ENCODE measurements around the gene SP140L.
"Not testable (repeated sequence)": the region's sequence is repeated elsewhere in the genome, so short reads cannot be mapped to it uniquely, and the experiment has no call there.

SP140L gene

DNA sequence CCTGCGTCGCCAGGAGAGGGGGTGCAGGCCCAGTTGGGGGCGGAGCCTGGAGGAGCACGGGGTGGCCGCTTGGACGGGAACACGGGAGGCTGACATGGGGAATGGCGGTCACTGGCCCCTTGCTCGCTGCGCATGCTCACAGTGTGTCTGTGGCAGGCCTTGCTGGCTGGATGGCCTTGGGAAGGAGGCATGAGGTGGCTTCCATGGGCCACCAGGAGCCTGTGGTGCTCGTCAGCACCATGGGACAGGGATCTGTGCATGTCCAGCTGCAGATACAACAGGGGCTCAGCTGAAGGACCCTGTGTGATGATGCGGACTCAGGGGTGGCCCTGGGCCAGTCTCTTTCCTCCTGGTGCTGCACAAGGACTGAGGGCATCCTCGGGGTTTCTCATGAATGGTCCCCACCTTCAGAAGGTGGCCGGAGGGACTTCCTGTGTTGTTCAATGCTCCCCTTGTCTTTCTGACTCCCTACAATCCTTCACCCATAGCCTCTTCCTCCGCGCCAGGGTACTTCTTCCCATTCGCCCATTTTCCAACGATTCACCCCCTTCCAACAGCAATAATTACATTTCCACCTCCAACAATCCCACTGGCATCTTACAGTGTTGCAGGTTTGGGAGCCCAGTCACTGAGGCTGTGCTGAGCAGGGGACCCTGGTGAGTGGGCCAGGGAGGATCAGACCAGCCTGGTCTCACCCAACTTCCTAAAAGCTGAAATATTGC lies 3.4 kb upstream of the SP140L start:
- no peak for DNase-seq (ENCODE audit: low spot score)

DNA sequence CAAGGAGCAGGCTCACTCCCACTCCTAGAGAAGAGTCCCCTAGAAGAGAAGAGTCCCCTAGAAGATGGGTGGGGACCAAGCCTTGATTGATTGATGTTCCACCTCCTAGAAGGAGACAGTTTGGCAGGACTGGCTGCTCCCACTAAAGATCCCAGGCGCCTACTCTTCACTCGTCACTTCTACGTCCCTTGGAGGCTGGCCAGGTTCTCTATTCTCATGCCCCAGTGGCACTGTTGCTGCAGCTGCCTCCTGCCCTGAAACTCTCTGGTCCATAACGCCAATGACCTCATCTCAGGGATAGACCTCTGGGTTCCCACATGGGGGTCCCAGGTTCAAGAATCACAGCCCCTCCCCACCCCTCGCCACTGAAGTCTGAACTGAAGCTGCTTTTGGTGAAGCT lies 2.5 kb upstream of the SP140L start:
- DNase-seq (ENCODE audit: low spot score) = no peak

DNA sequence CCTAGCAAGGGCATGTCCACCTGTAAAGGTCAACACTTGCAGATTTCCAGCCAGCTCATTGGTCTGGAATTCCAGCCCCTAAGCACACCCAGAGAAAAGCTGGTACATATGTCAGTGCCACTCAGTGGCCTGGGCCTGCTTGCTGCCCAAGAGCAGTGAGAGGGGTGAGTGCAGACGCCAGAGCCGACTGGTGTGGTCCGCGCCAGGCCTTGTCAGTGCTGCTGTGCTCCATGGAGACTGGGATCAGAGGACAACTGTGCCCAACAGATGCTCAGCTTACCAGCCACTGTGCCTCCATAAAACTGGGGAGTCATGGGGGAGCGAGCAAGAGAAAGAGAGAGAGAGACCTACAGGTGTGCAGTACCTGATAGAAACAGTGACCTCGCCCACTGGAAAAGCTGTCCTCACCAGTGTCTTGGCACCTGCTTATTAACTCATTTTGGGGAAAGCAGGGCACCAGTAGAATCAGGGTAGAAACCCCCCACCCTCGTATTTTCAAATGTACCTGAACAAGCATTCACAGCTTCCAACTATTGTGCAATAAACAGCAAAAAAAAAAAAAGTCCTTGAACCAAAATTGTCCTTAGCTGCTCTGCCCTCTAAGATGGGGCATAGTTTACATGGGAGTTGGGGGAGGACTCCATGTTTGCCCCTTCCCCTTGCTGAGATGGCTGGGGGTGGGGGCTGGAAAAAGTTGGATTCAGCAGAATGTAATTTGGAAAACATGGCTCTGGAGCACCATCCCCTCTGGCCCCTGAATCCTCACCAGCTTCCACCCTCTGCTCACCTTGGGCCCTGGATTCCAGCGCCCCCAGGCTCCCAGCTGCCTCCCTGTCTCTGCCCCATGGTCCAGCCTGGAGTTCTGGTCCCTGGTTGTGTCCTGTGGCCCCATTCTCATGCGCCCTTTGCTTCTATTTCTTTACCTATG lies 1.4 kb upstream of the SP140L start:
- DNase-seq (ENCODE audit: low spot score) = no peak

DNA sequence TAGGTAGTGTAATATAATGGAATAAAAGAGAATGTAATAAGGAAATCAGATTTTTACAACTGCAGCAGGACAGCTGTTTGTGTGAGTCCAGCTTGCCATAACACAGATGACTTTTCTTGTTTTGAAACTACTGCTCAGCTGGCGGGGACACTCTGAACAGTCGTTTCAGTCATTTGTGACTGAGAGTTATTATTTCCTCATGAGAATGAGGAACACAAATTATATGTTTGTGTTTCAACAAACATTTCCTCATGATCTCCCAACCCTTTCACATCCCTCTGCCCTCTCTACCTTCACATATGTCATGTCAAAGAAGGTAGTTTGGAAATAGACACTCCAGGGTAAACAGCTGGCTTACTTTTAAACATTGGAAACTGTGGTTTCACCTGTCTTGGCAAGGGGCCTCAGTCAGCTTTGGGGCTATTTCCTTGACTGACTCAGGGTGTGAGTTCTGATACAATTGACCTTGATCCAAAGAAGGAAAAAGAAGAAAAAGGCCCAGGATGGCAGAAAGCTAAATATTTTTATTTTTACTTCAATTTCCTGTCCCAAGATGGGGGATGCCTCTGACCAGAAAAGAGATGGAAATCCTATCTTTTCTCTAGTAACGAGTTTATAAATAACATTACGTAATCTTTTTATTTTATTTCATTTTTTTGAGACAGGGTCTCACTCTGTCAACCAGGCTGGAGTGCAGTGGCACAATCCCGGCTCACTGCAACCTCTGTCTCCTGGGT lies 593 bp downstream of the SP140L start:
- DNase-seq (ENCODE audit: low spot score) = no peak

DNA sequence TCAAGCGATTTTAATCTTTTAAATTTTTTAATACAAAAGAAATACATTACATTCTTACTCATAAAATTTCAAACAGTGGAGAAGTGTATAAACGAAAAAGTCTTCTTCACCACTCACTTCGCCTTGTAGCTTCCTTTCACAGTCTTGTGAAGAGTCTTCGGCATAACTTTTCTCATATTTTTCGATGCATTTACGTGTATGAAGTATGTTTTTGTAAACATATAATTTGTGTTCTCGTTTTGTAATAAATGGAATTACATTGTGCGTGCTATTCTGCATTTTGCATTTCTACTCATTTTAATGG lies 1.1 kb downstream of the SP140L start:
- DNase-seq (ENCODE audit: low spot score) = no peak

DNA sequence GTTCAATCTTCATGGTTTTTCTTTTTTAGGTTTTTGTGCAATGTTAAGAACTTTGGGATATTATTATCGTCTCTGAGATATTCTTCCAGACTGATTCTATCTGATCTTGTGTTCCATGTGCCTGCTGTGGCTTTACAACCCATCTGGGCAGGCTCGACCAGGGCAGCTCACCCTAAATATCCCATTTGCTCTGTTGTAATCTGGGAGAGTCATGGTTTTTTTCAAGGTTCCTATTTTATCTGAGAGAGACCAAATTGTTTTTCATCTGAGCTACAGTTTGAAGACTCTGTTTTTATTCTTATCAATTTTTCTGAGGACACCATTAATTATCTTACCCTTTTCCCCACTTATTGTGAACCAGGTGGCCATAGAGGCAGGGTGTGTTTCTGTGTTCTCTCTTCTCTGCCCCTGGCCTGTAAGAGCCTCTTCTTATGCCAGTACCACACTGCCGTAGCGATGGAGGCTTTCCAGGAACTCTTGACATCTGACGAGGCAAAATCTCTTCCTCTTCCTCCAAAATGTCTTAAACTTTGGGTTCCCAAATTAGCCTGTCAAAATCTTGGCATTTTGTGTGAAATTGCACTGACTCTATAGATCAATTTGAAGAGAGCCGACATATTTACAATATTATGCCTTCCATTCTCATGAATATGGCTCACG lies 3.1 kb downstream of the SP140L start:
- no peak for DNase-seq (ENCODE audit: low spot score)

DNA sequence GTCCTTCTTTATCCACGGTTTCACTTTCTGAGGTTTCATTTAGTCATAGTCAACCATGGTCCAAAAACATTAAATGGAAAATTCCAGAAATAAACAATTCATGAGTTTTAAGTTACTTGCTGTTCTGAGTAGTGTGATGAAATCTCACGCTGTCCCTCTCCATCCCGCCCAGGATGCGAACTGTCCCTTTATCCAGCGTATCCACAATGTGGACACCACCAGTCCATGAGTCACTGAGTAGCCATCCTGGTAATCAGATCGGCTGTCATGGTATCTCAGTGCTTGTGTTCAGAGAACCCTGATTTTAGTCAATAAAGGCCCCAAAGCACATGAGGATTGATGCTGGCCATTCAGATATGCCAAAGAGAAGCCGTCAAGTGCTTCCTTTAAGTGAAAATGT lies 3.7 kb downstream of the SP140L start:
- no peak for DNase-seq (ENCODE audit: low spot score)

DNA sequence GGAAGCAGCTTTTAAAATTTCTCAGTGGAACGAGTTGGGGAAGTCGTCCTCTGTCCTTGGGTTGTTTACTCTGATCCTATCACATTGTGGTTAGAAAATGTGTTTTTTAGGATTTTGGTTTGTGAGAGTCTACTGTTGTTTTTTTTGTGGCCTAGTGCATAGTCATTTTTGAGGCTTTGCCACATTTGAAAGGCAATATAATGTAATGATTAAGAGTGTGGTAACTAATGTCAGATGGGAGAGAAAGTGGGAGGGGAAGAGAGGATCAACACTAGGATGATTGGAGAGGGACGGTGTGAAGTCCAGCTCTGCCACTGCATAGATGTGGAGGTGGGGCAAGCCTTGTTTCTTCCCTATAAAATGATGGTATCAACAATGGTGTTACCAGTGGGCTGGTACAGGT lies 8.5 kb downstream of the SP140L start:
- DNase-seq (ENCODE audit: low spot score) = no peak

DNA sequence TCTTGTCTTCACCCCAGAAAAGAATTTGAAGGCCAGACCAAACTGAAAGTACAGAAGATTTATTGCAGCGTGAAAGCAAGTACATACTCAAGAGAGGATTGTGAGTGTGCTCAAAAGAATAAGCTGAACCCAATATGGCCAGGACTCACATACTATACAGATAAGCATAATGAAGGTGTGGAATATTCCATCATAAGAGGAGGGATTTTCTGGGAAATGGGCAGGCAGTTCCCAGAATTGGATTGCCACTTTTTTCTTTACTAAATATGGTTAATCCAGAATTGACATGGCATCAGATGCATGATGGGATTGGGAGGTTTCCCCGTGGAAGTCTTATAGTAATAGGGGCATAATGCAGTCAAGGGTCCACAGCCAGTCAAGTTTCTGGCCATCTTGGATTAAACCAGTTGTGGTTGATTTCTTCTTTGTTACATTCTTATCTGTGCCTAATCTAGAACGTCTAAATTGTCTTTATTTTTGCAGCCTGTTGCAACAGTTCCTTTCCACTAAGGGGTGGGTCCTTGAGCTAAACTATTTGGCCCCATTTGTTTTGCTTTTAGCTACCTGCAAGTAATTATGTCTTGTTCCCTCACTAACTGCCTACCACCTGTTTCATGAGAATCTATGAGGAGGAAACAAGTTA lies 9.0 kb downstream of the SP140L start:
- no peak for DNase-seq (ENCODE audit: low spot score)

DNA sequence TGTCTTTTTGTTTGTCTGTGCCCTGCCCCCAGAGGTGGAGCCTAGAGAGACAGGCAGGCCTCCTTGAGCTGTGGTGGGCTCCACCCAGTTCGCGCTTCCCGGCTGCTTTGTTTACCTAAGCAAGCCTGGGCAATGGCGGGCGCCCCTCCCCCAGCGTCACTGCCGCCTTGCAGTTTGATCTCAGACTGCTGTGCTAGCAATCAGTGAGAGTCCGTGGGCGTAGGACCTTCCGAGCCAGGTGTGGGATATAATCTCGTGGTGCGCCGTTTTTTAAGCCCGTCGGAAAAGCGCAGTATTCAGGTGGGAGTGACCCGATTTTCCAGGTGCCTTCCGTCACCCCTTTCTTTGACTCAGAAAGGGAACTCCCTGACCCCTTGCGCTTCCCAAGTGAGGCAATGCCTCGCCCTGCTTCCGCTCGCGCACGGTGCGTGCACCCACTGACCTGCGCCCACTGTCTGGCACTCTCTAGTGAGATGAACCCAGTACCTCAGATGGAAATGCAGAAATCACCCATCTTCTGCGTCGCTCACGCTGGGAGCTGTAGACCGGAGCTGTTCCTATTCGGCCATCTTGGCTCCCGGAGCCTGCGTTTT lies 15.0 kb downstream of the SP140L start:
- not testable (repeated sequence) for DNase-seq (ENCODE audit: low spot score)

DNA sequence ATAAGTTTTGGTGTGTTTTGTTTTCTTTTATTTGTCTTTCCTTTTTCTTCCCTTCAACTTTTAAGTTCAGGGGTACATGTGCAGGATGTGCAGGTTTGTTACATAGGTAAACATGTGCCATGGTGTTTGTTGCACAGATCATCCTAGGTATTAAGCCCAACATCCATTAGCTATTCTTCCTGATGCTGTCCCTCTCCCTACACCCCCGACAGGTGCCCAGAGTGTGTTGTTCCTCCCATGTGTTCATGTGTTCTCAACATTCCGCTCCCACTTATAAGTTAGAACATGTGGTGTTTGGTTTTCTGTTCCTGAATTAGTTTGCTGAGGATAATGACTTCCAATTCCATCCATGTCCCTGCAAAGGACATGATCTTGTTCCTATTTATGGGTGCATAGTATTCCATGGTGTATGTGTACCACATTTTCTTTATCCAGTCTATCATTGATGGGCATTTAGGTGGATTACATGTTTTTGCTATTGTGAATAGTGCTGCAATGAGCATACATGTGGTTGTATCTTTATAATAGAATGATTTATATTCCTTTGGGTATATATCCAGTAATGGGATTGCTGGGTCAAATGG lies 16.1 kb downstream of the SP140L start:
- not testable (repeated sequence) for DNase-seq (ENCODE audit: low spot score)

DNA sequence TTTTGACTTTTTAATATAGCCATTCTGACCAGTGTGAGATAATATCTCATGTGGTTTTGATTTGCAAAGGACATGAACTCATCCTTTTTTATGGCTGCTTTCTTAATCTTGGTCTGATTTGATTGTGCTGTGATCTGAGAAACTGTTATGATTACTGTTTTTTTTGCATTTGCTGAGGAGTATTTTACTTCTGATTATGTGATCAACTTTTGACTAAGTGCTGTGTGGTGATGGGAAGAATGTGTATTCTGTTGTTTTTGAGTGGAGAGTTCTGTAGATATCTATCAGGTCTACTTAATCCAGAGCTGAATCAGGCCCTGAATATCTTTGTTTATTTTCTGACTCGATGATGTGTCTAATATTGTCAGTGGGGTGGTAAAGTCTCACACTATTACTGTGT lies 16.8 kb downstream of the SP140L start:
- no peak for DNase-seq (ENCODE audit: low spot score)

DNA sequence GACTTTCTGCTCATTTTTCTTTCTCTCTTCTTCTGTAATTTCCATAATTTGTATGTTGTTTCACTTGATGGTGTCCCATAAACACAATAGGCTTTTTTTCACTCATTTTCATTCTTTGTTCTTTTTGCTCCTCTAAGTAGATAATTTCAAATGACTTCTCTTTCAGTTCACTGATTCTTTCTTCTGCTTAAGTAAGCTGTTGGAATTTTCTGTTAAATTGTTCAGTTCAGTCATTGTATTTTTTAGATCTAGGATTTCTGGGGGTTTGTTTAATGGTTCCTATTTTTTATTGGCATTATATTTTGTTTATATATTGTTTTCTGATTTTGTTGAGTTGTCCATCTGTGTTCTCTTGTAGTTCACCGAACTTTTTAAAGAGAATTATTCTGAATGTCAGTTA lies 19.5 kb downstream of the SP140L start:
- no peak for DNase-seq (ENCODE audit: low spot score)

DNA sequence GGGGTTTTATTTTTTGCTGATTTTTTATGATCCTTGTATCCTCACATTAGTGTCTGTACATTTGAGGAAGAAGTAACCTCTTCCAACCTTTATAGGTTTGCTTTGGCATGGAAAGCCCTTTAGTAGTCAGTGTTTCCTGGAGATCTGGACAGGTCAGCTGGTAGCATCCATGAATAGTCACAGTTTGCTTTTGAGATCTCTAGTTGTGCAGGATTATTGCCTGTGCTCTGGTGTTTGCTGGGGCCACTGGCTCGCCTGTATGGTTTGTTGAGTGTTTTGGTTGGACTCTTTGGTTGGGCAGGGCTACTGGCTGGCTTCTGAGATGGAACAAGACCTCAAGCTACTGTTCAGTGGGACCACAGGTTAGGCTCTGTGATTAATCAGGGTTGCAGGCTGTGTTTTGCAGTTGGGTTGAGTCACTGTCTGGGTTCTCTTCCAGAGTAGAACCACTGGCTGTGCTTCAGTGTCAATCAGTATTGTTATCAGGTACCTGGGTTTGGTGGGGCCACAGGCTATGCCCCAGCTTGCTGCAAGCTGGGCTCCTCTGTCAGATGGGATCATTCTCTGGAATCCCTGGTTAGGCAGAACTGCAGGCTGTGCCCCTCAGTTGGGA lies 20.0 kb downstream of the SP140L start:
- DNase-seq (ENCODE audit: low spot score) = no peak

DNA sequence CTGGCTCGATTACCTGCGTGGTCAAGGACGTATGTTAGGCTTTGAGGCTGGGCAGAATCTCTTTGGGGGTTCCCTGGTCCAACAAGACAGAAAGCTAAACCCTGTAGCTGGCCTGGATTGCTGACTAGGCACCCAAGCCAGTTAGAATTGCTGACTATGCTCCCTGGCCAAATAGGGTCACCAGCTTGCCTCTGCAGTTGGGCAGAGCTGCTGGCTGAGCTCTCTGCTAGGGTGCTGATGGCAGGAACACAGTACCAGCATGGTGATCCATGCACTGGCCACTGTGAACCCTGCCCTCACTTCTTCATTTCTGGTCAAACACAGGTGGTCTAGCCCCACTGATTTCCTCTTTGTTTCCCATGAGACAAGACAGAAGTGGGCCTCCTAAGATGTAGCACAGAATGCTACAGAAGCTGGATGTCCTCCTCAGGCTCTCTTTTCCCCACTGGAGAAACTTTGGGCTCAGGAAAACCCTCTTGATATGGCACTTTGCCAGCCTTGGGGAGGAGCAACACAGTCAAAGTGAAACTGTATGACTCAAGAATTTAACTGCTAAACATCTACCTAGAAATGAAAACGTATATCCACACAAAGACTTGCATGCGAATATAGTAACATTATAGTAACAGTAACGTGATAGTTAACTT lies 20.8 kb downstream of the SP140L start:
- peak; percentile 50 for DNase-seq (ENCODE audit: low spot score)

DNA sequence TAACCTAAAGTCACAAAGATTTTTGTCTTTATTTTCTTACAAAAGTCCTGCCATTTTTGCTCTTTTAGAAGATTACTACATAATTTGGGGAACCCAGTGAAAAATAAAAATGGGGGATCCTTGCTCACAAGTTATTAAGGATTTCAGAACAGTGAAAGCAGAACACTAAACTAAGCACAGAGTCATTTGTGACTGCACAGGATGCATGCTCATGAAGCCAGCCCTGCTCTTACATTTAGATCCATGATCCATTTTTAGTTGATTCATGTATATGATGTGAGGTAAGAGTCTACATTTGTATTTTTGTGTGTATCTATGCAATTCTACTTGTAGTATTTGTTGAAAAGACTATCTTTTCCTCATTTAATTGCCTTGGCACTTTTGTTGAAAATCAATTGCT lies 21.8 kb downstream of the SP140L start:
- DNase-seq (ENCODE audit: low spot score) = no peak

DNA sequence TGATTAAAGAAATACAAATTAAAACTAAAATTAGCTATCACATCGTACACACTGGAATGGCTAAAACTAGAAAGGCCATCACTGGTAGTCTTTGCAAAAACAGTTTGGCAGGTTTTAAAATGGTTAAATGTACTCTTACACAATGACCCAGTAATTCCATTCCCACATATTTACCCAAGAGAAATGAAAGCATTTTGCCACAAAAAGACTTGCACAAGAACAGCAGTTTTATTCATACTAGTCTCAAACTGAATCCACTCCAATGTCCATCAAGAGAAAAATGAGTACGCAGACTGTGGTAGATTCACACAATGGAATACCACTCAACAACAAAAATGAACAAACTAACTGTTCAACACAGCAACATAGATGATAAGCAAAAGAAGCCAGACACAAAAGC lies 29.1 kb downstream of the SP140L start:
- DNase-seq (ENCODE audit: low spot score) = no peak

DNA sequence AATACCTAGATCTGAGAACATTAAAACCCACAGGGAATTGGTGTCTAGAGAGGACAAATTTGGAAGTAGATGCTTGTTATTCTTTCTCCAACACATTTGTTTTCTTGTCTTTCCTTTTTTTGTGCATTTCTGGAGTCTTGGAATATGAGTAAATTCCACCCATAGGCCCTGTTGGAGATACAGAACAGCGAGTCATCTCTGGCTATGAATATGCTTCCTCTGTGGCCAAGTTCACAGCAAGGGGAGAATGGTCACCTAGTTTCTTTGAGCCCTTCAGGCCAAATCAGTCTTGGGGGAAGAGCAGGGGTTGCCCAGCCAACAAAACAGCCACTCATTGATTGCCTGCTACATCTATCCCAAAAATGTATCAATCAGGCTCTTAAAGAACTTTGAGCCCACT lies 31.3 kb downstream of the SP140L start:
- no peak for DNase-seq (ENCODE audit: low spot score)

DNA sequence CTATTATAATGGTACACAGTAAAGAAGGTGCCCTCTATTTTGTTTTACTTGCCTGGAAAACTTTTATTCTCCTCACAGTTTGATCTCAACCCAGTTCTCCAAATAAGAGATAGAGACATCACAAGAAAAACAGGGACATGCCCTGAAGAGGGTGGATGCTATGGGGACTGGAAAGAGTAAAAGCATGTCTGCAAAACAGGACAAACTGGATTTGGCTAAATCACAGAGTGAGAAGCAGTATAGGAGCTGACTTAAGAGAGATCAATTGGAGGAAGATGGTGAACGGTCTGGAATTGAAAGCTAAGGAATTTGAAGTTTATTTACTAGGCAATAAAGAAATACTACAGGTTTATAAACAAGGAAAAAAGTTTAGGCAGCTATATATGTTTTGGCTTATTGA lies 33.0 kb downstream of the SP140L start:
- no peak for DNase-seq (ENCODE audit: low spot score)

DNA sequence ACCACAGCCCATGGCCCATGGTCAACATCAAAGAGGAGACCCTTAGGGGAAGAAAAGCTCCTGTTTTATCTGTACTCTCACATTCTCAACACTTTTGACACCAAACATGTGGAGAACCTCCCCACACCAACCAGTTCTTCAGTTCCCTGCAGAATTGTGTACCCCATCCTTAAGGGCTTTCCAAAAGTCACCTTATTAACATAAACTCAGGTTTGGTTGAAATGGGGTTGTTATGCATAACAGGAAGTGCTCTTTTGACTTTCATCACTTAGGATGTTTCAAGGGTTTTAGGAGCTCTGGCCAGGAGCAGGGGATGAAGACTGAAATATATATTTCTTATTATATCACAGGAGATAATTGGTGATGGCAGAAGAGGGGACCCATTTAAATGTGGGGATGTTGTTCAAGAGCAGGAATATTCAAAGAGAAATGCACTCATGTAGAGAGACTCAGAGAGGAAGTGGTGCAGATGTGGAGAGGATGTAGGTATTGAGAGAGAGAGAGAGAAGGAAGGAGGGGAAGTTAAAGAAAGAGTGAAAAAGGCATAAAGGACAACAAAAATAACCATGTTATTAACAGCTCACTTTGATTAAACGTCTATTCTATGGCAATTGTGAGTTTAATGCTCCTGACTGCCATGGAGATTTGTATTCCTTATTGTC lies 35.2 kb downstream of the SP140L start:
- DNase-seq (ENCODE audit: low spot score) = no peak
